Esophagus muscularis mucosa (tissue), 4 donors: Measurements from ENCODE around the gene ASB16. TPM values are rescaled to one million over a fixed set of nuclear protein-coding genes. Genes with fewer than 3 reads are reported as not detected.
"Not testable (repeated sequence)": the region's sequence is repeated elsewhere in the genome, so short reads cannot be mapped to it uniquely, and the experiment has no call there.

Source experiments
- DNase-seq: peaks from one replicate; pipeline ENCODE4 v3.0.0-alpha.2; 2017; ENCODE audit errors: extremely low spot score
- H3K27ac ChIP-seq, 4 donors: fragments of 200-600 bp; sonication (generic); replicated peaks in 1 of 4; 1 replicate in 3 of 4; 2 replicates in 1 of 4; pipeline ENCODE4 v1.5.1; 2016 to 2019; ENCODE audit warnings: mild to moderate bottlenecking in 1 of 4
- H3K27me3 ChIP-seq, 4 donors: fragments of 200-600 bp; sonication (generic); one replicate each; pipeline versions ENCODE4 v1.5.1 to v1.6.0; 2016 to 2019
- H3K36me3 ChIP-seq, 4 donors: fragments of 200-600 bp; sonication (generic); one replicate each; pipeline ENCODE4 v1.5.1; 2016 to 2019
- H3K4me1 ChIP-seq, 4 donors: fragments of 200-600 bp; sonication (generic); one replicate each; pipeline ENCODE4 v1.5.1; 2016 to 2019
- H3K4me3 ChIP-seq, 4 donors: fragments of 200-600 bp; sonication (generic); 1 replicate in 2 of 4; 2 replicates in 2 of 4; pipeline ENCODE4 v1.5.1; 2016 to 2019; ENCODE audit warnings: mild to moderate bottlenecking in 4 of 4, moderate library complexity in 1 of 4
- H3K9me3 ChIP-seq, 4 donors: fragments of 200-600 bp; sonication (generic); 1 replicate in 3 of 4; 2 replicates in 1 of 4; pipeline ENCODE4 v1.5.1; 2016 to 2019
- EP300 ChIP-seq: sonication (generic); formaldehyde crosslinking; IDR thresholded peaks from one replicate; pipeline ENCODE4 v1.6.1; 2017; ENCODE audit warnings: antibody characterized with exemption
- POLR2A ChIP-seq: fragments of 450-650 bp; IDR thresholded peaks from one replicate; pipeline ENCODE4 v1.6.1; 2017; ENCODE audit warnings: antibody characterized with exemption, moderate library complexity, mild to moderate bottlenecking, low read depth
- POLR2AphosphoS5 ChIP-seq, 2 donors: sonication (generic); formaldehyde crosslinking; IDR thresholded peaks; one replicate each; pipeline ENCODE4 v1.6.1; 2017; ENCODE audit warnings: antibody characterized with exemption in 2 of 2
- WGBS: methylation state at CpG from one replicate; pipeline ENCODE4 v1.1.5; 2018; 5-methylcytosine and 5-hydroxymethylcytosine counted together
- intact Hi-C: fragments of 100-400 bp; cut with DNase I; formaldehyde crosslinking; loops from one replicate; pipeline ENCODE4 v1.15.1; 2023
- total RNA-seq, 4 donors: library from RNA; depleted of rRNA; stranded (reverse); fragments of >200 nt; gene quantifications; one replicate each; pipeline versions ENCODE4 v1.1.0 to v1.2.1, GENCODE V29; 2016
- TF ChIP-seq, protein P1 (sequence below), 3 experiments: fragments of 200-600 bp in 2 of 3; fragments of 450-650 bp in 1 of 3; sonication (generic) in 2 of 3; IDR thresholded peaks; one replicate each; pipeline ENCODE4 v1.5.1; 2017 to 2019; ENCODE audit warnings: antibody characterized with exemption in 3 of 3, mild to moderate bottlenecking in 2 of 3, moderate library complexity in 1 of 3

Gene ASB16
- total RNA-seq, 4 donors from 2014 or later, result 3.3 to 10.8 (median 6.0) TPM

DNA sequence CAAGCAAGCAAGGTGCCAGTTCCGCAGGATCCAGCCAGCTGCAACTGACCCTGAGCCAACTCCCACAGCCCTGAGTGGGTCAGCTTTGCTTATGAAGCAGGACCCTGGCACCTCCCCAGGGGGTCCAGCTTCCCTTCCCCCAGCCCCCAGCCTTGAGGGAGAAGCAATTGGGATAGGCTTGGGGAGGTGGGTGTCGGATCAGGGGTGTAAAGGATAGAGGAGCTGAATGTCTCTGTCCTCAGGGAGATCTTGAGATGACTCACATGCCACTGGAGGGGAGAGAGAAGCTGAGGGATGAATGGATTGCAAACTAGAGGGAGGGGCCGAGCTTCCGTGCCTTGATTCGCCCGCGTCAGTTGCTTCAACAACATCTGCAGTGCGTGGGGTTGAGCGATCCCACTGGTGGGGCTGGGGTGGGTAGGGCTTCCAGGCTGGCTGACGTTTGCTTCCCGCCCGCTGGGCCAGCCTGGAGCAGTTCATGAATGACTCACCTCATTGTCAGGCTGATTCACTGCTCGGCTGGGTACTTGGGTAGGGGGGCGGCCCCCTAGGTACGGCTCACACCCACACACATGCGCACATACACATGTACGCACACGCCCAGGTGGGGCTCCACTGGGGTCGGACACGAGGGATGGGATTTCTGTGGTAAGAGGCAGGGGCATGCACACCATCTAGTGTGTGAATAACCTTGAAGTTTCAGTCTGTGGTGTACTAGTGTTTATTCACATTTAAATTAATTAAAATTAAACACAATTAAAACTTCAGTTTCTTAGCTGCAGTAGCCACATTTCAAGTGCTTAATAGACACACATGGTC, 32.4 kb upstream of the ASB16 start:
- 20% methylated on average over 15 of the region's 20 CpGs for WGBS
- Histone ChIP-seq H3K4me3 (peak overlapping the region in 3 of 4 donors; percentile 7 to 29 (median 16)), H3K36me3 (no peaks in the 10 kb centered on the region), H3K27me3 (peaks cover 0 to 16% (median 0%) of the 10 kb centered on the region in 4 donors), H3K9me3 (no peaks in the 10 kb centered on the region), H3K27ac (peak overlapping the region; percentile 44 to 67 (median 62)), H3K4me1 (peaks cover 15 to 34% (median 33%) of the 10 kb centered on the region in 4 donors)
- DNase-seq, result peak; percentile 96
- TF ChIP-seq, protein P1, sequence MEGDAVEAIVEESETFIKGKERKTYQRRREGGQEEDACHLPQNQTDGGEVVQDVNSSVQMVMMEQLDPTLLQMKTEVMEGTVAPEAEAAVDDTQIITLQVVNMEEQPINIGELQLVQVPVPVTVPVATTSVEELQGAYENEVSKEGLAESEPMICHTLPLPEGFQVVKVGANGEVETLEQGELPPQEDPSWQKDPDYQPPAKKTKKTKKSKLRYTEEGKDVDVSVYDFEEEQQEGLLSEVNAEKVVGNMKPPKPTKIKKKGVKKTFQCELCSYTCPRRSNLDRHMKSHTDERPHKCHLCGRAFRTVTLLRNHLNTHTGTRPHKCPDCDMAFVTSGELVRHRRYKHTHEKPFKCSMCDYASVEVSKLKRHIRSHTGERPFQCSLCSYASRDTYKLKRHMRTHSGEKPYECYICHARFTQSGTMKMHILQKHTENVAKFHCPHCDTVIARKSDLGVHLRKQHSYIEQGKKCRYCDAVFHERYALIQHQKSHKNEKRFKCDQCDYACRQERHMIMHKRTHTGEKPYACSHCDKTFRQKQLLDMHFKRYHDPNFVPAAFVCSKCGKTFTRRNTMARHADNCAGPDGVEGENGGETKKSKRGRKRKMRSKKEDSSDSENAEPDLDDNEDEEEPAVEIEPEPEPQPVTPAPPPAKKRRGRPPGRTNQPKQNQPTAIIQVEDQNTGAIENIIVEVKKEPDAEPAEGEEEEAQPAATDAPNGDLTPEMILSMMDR (IDR thresholded peaks at IDR 0.05), result no peak
- TF ChIP-seq POLR2A (no peak), EP300 (peak; percentile 58), POLR2AphosphoS5 (IDR thresholded peaks at IDR 0.05) (peak; percentile 73 to 84)
- intact Hi-C loops, result no loop called here

DNA sequence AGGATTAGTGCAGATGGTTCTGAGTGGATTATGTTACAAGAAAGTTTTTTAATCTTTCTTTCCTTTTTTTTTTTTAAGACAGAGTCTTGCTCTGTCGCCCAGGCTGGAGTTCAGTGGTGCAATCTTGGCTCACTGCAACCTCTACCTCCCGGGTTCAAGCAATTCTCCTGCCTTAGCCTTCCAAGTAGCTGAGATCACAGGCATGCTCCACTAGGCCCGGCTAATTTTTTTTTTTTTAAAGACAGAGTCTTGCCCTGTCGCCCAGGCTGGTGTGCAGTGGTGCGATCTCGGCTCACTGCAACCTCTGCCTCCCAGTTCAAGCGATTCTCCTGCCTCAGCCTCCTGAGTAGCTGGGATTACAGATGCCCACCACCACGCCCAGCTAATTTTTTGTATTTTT, 26.6 kb upstream of the ASB16 start:
- 91% methylated on average over 8 of the region's 8 CpGs for WGBS
- Histone ChIP-seq H3K27ac (peak overlapping the region; percentile 70 to 81 (median 78)), H3K4me1 (peaks cover 28 to 60% (median 50%) of the 10 kb centered on the region in 4 donors)
- not testable (repeated sequence) for H3K36me3 ChIP-seq, H3K4me3 ChIP-seq, H3K9me3 ChIP-seq, H3K27me3 ChIP-seq, DNase-seq
- intact Hi-C loops, result loop anchor here (10.0 kb wide), 1 partner anchor 239 kb away; the partner anchor contains the start of gene MPP2

DNA sequence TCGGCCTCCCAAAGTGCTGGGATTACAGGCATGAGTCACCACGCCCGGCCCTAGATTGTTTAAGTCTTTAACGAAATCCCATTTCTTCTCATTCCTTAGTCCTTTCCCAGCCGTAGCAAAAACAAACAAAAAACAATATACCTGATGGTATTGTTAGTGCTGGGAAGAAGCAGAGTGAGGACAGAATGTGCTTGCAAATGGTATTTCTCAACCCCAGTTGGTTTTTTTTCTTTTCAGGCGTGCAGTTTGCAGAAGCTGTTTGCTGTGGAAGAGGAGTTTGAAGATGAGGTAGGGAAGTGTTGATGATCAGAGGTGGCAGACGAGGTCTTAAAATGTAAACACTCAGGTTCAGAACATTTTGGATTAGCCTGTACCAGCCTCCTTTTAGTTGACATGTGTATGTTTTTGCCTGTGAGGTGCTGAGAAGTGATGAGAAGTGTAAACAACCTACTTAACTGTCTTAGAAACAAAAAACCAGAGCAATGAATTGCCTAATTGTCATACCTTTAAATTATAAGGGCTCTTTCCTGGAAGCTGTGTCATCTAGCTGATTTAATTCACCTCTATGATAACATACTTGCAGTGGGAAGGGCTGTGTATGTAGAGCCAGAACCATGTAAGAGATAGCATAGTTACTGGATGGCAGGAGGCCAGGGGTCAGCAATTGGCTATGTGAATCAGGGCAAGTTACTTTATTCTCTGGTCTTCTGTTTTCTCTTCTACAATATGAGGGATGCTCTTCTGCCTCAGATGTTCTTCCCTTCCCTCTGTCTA, 25.4 kb upstream of the ASB16 start:
- intact Hi-C loops, result loop anchor here (10.0 kb wide), 1 partner anchor 240 kb away; the partner anchor contains the start of gene MPP2
- no peak for DNase-seq
- 89% methylated on average over 7 of the region's 7 CpGs for WGBS

DNA sequence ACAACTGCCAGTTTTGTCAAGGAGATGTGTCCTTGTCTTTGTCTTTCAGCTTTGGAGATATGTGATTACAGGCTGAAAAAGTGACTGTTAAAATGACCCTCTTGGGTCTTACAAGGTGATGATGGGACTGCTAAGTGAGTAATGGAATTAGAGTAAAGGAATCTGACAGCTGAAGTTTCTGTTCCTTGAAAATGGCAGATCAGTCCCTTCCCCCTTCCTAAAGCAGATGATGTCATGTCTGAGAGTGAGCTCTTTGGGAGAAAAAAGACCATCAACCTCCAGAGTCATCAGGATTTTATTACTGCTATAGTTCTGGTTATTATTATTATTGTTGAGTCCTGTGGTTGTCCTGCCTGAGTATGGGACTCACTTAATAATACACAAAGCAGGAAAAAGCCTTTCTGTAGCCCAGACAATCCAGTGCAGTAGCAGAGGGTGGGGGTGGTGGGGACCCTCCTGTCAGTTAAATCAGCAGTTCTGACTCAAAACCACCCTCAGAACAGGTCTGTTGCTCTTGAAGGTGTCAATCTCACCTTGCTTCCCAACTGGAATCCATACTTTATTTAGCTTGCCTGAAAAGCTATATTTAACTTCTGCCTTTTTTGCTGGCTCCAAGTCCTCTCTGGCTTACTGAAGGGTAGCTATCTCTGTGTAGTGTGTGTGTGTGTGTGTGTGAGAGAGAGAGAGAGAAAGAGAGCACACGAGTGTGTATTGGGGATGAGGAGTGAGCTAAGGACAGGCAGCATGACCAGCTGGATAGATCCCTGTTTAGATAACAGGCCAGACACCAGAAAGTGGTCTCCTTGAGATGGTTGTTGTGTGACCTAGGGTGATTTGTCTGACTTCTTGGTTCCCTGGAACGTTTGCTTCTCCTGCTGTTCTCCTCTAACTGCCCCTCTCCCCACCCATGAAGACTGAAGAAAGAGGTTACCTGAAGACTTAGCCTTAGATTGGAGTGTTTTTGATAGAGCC, 23.8 kb upstream of the ASB16 start:
- WGBS, result 44% methylated on average over 2 of the region's 2 CpGs
- intact Hi-C loops, result loop anchor here (10.0 kb wide), 1 partner anchor 242 kb away; the partner anchor contains the start of gene MPP2
- DNase-seq, result no peak
- TF ChIP-seq, protein P1 (IDR thresholded peaks at IDR 0.05), result no peak
- TF ChIP-seq POLR2AphosphoS5 (IDR thresholded peaks at IDR 0.05), result no peak
- no peak for TF ChIP-seq POLR2A
- TF ChIP-seq EP300, result no peak
- Histone ChIP-seq H3K9me3 (no peaks in the 10 kb centered on the region), H3K36me3 (peaks cover 0 to 10% (median 3%) of the 10 kb centered on the region in 4 donors), H3K27ac (peak overlapping the region; percentile 70 to 81 (median 78)), H3K4me1 (peaks cover 28 to 69% (median 44%) of the 10 kb centered on the region in 4 donors), H3K27me3 (no peaks in the 10 kb centered on the region), H3K4me3 (no peak overlapping the region)

More for the DNA sequence above, 25.4 kb upstream of the ASB16 start:
- peaks cover 28 to 70% (median 50%) of the 10 kb centered on the region in 4 donors for H3K4me1 ChIP-seq
- no peaks in the 10 kb centered on the region for H3K27me3 ChIP-seq
- peaks cover 0 to 10% (median 3%) of the 10 kb centered on the region in 4 donors for H3K36me3 ChIP-seq
- H3K4me3 ChIP-seq, result no peak overlapping the region
- peak; percentile 46 to 87 for TF ChIP-seq POLR2AphosphoS5 (IDR thresholded peaks at IDR 0.05)
- TF ChIP-seq EP300, result peak; percentile 93
- TF ChIP-seq, protein P1 (IDR thresholded peaks at IDR 0.05), result no peak
- peak overlapping the region; percentile 70 to 81 (median 78) for H3K27ac ChIP-seq
- no peaks in the 10 kb centered on the region for H3K9me3 ChIP-seq
